GM21717 (cell line): ENCODE measurements around the gene AP1AR.
"Not testable (repeated sequence)": the region's sequence is repeated elsewhere in the genome, so short reads cannot be mapped to it uniquely, and the experiment has no call there.

Experiments used
- ATAC-seq: cut with Tn5 transposase; IDR thresholded peaks from one replicate; pipeline ENCODE4 v1.9.1; 2021; ENCODE audit warnings: mild to moderate bottlenecking, moderate library complexity; ENCODE audit not compliant: unreplicated experiment

Gene AP1AR

DNA sequence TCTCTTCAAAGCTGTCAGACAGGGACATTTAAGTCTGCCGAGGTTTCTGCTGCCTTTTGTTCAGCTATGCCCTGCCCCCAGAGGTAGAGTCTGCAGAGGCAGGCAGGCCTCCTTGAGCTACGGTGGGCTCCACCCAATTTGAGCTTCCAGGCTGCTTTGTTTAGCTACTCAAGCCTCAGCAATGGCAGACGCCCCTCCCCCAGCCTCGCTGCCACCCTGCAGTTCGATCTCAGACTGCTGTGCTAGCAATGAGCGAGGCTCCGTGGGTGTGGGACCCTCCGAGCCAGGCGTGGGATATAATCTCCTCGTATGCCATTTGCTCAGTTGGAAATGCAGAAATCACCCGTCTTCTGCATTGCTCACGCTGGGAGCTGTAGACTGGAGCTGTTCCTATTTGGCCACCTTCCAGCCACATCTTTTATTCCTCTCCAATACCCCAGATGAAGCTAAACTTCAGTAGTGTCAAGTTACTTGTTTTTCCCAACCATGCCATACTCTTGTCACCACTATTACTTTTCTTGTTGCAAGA is 77.7 kb downstream of the AP1AR start:
- ATAC-seq: not testable (repeated sequence)

DNA sequence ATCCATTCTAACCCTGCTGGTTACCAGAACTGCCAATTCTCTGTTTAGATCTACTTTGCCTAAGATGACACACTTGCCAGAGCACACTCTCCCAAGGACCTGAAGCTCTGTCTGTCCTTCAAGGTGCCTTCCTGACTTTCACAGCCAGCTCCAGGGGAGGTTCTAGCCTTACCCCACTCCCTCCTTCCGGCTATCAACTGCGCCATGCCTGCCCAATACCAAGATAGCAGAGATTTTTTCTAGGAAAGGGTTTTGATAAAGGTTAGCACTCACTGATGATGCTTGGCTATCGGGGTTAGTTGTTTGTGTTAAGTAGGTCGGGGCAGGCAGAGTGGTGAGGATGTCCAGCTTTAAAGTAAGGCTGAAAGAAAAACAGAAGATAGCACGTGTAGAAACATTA is 79.9 kb downstream of the AP1AR start:
- no peak for ATAC-seq

DNA sequence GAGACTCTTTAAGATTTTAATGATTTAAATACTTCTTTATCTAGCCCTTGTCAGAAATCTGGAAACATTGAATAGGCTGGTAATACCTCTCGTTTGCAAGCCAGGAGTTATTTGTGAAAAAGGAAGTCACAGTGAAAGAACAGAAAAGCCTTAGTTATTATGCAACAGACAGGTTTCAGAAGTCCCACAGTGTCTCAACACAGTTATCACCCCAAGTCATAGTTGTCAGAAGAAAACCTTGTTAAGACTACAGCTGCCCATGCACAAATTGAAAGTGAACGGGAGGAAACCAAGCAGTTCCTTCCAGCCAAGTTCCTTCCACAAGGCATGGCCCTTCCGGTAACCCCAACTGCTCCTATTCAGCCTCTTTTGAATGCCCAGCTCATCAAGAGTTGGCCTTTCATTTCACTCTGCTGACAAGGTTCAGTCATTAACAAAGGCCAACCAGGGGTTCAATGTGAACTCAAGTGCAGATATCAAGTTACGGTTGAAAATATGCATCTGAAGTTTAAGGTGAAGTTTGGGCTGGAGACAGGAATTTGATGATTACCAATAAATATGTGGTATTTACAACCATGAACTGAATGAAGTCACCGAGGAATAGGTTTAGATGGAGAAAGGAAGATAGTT is 81.1 kb downstream of the AP1AR start:
- peak; percentile 99 for ATAC-seq

DNA sequence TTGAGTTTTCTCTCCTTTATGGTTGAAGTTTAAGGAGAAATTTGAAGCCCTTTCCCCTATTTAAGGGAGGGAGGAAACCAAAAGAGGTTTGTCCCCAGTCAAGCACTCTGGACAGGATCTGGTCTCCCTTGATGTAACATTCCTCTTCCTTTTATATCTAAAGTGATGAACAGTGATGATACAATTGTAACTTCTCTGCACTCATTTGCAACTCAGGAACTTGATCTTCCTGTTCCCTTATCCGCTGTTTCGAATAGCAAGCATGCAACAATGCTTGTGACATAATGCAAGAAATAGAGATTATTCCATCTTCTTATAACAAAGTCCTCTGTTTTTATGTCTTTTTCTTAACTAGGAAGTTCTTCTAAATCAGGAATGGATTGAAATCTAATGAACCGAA is 83.9 kb downstream of the AP1AR start:
- ATAC-seq: no peak

DNA sequence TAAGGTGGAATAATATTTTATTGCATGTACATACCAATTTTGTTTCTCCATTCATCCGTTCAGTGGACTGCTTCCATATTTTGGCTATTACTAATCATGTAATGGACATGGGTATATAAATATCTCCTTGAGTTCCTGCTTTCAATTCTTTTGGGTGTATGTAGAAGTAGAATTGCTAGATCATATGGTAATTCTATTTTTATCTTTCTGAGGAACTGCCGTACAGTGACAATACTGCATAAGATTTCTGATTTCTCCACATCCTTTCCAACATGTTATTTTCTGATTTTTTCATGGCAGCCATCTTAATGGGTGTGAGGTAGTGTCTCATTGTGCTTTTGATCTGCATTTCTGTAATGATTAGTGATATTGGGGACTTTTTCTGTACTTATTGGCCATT is 84.8 kb downstream of the AP1AR start:
- ATAC-seq: no peak

DNA sequence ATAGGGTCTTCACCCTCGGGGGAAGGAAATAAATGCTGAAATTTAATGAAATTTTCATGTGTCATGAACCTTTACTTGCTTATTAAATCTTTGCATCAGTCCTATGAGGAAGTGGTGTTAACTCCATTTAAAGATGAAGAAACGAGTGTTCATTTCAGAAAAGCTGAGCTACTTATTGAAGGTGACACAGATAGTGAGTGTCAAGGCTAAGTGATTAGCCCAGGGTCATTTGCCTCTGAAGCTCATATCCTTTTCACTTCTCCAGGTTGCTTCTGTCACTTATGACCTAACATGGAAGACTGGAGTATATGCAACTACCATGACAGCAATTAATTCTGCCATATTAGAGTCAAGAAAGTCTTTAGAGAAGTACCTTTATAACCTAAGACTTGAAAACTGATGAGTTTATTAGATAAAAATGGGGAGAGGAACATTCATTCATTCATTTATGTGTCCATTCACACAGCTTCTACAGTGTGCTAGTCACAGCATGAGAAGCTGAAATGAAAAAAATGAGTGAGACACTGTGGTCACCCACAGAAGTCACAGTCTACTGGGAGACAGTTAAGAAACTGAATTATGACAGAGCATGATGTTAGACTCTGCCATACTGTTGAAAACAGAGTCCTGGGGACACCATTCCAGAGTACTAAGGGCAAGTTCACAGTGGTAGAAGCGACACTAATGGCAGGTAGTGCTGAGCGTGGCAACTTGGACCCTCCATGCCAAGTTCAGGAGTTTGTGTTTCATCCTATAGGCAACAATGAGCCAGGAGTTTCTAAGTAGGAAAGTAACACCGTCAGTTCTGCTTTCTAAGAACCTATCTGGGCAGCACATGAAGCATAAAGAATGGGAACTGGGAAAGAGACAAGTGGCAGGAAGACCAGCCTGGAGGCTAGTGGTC is 86.9 kb downstream of the AP1AR start:
- peak; percentile 96 for ATAC-seq
